Subcutaneous abdominal adipose tissue (tissue), 5 donors: ENCODE data around the gene PIK3CB.

ENCODE experiments used
- H3K27ac ChIP-seq: one replicate; pipeline ENCODE4 v1.7.0; 2013; ENCODE audit warnings: low read depth, mild to moderate bottlenecking, inconsistent platforms, low read length, moderate library complexity
- H3K27me3 ChIP-seq, 5 donors: one replicate each; pipeline ENCODE4 v1.7.0; 2013; ENCODE audit warnings: low read length in 5 of 5, inconsistent platforms in 1 of 5; ENCODE audit not compliant: control insufficient read depth in 5 of 5, insufficient read depth in 4 of 5
- H3K36me3 ChIP-seq, 5 donors: one replicate each; pipeline ENCODE4 v1.7.0; 2013; ENCODE audit warnings: low read length in 5 of 5; ENCODE audit not compliant: control insufficient read depth in 5 of 5, insufficient read depth in 5 of 5
- H3K4me1 ChIP-seq, 5 donors: one replicate each; pipeline ENCODE4 v1.7.0; 2013; ENCODE audit warnings: low read length in 5 of 5, mild to moderate bottlenecking in 3 of 5, moderate library complexity in 1 of 5; ENCODE audit not compliant: control insufficient read depth in 5 of 5, insufficient read depth in 5 of 5
- H3K4me3 ChIP-seq, 5 donors: one replicate each; pipeline ENCODE4 v1.7.0; 2013; ENCODE audit warnings: low read length in 5 of 5, low read depth in 1 of 5
- H3K9ac ChIP-seq, 5 donors: one replicate each; pipeline ENCODE4 v1.7.0; 2013; ENCODE audit warnings: low read length in 5 of 5, mild to moderate bottlenecking in 4 of 5, moderate library complexity in 3 of 5
- H3K9me3 ChIP-seq, 5 donors: one replicate each; pipeline ENCODE4 v1.7.0; 2013; ENCODE audit warnings: low read length in 5 of 5; ENCODE audit not compliant: control insufficient read depth in 5 of 5
- donor health status: healthy.
- donor health status: healthy.
- donor health status: healthy.
- donor health status: healthy.
- donor health status: healthy.

Gene PIK3CB

GRCh38 chr3:138834596-138835396 lies at the start of gene PIK3CB:
PIK3CB (minus strand) TSS chr3:138834928; CDS start chr3:138759343, 75,585 bp downstream.
- H3K4me3 ChIP-seq, result peak within 1 kb of the TSS; percentile 86 to 94 (median 91)

GRCh38 chr3:138881233-138881632 lies 46.5 kb upstream of the PIK3CB start:
- Histone ChIP-seq H3K4me3 (no peak overlapping the region), H3K9me3 (peaks cover 0 to 3% (median 0%) of the 10 kb centered on the region in 5 donors), H3K27me3 (no peaks in the 10 kb centered on the region), H3K9ac (no peak overlapping the region), H3K27ac (no peak overlapping the region), H3K4me1 (peaks cover 0 to 2% (median 1%) of the 10 kb centered on the region in 5 donors), H3K36me3 (no peaks in the 10 kb centered on the region)

More at GRCh38 chr3:138834596-138835396, at the start of gene PIK3CB:
- H3K27ac ChIP-seq, result peak within 1 kb of the TSS; percentile 96
- no peaks in the 10 kb centered on the region for H3K9me3 ChIP-seq
- no peaks in the 10 kb centered on the region for H3K36me3 ChIP-seq
- H3K4me1 ChIP-seq, result peaks cover 0 to 22% (median 19%) of the 10 kb centered on the region in 5 donors
- H3K9ac ChIP-seq, result peak within 1 kb of the TSS; percentile 76 to 94 (median 92)
- H3K27me3 ChIP-seq, result no peaks in the 10 kb centered on the region

GRCh38 chr3:138879541-138880380 lies 45.0 kb upstream of the PIK3CB start:
- no peak overlapping the region for H3K27ac ChIP-seq
- H3K36me3 ChIP-seq, result no peaks in the 10 kb centered on the region
- no peak overlapping the region for H3K9ac ChIP-seq
- no peak overlapping the region for H3K4me3 ChIP-seq
- peaks cover 0 to 5% (median 0%) of the 10 kb centered on the region in 5 donors for H3K9me3 ChIP-seq
- peaks cover 0 to 3% (median 0%) of the 10 kb centered on the region in 5 donors for H3K4me1 ChIP-seq
- H3K27me3 ChIP-seq, result no peaks in the 10 kb centered on the region

- Histone ChIP-seq H3K9me3 (peaks cover 0 to 5% (median 0%) of the 10 kb centered on the region in 5 donors), H3K27me3 (no peaks in the 10 kb centered on the region), H3K9ac (no peak overlapping the region), H3K4me3 (no peak overlapping the region), H3K36me3 (no peaks in the 10 kb centered on the region), H3K27ac (no peak overlapping the region), H3K4me1 (peaks cover 0 to 3% (median 0%) of the 10 kb centered on the region in 5 donors)
Measured at GRCh38 chr3:138877226-138877625, 42.5 kb upstream of the PIK3CB start.

- Histone ChIP-seq H3K36me3 (no peaks in the 10 kb centered on the region), H3K9ac (no peak overlapping the region), H3K27me3 (no peaks in the 10 kb centered on the region), H3K9me3 (peaks cover 0 to 5% (median 0%) of the 10 kb centered on the region in 5 donors), H3K27ac (peak overlapping the region; percentile 57), H3K4me1 (peaks cover 0 to 3% (median 0%) of the 10 kb centered on the region in 5 donors), H3K4me3 (peak overlapping the region in 2 of 5 donors; percentile 18 to 25)
Measured at GRCh38 chr3:138875754-138876664, 41.3 kb upstream of the PIK3CB start.

GRCh38 chr3:138875096-138875753 lies 40.5 kb upstream of the PIK3CB start:
- Histone ChIP-seq H3K9ac (no peak overlapping the region), H3K4me3 (peak overlapping the region in 2 of 5 donors; percentile 18 to 25), H3K27me3 (no peaks in the 10 kb centered on the region), H3K36me3 (no peaks in the 10 kb centered on the region), H3K4me1 (peaks cover 0 to 3% (median 0%) of the 10 kb centered on the region in 5 donors), H3K9me3 (peaks cover 0 to 5% (median 0%) of the 10 kb centered on the region in 5 donors), H3K27ac (peak overlapping the region; percentile 57)

GRCh38 chr3:138873471-138874278 lies 38.9 kb upstream of the PIK3CB start:
- Histone ChIP-seq H3K4me3 (no peak overlapping the region), H3K27ac (no peak overlapping the region), H3K9me3 (peaks cover 0 to 5% (median 0%) of the 10 kb centered on the region in 5 donors), H3K4me1 (peaks cover 0 to 3% (median 0%) of the 10 kb centered on the region in 5 donors), H3K36me3 (no peaks in the 10 kb centered on the region), H3K9ac (peak overlapping the region in 1 of 5 donors; percentile 6), H3K27me3 (no peaks in the 10 kb centered on the region)

GRCh38 chr3:138872632-138873031 lies 37.9 kb upstream of the PIK3CB start:
- H3K9me3 ChIP-seq, result peaks cover 0 to 5% (median 0%) of the 10 kb centered on the region in 5 donors
- peaks cover 0 to 3% (median 0%) of the 10 kb centered on the region in 5 donors for H3K4me1 ChIP-seq
- H3K27ac ChIP-seq, result no peak overlapping the region
- no peak overlapping the region for H3K4me3 ChIP-seq
- H3K9ac ChIP-seq, result no peak overlapping the region
- H3K27me3 ChIP-seq, result no peaks in the 10 kb centered on the region
- no peaks in the 10 kb centered on the region for H3K36me3 ChIP-seq
